ENCODE data around the gene GLIS2.

Gene GLIS2

GRCh38 chr16:4372001-4372577 lies 56.2 kb downstream of the GLIS2 start:
- peak; percentile 22 to 43 for DNase-seq

DNA sequence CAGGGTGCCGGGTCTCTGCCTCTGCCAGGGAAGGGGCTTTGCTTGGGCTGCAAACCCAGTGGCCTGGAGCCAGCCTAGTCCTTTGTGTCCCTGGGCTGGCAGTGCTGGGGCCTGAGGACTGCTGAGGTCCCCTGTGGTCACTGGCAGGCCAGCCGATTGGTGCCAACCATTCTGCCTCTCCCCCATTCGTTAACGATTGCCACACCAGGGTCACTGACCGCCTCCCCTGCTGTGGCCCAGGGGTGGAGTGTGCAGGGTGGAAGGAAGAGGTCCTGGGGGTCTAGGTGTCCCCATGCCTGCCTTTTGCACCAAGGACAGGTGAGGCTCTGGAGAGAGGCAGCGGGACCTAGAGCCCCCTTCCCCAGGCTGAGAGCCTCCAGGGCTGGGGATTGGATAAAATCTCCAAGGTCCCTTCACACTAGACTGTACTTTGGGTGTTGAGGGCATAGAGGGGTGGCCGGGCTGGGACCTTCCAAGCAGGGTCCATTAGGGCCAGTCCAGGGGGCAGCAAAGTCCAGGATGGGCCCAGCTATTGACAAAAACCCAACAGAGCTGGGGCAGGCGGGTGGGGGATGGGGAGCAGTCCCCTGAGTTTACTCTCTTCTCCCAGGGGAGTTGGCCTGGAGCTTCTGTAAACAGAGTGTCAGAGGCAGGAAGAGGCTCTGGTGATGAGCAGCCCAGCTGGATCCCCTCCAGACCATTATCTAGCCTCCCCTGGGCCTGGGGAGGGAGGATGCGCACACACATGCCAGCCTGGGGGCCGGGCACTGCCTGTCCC lies 56.9 kb downstream of the GLIS2 start:
- no peak for DNase-seq

DNA sequence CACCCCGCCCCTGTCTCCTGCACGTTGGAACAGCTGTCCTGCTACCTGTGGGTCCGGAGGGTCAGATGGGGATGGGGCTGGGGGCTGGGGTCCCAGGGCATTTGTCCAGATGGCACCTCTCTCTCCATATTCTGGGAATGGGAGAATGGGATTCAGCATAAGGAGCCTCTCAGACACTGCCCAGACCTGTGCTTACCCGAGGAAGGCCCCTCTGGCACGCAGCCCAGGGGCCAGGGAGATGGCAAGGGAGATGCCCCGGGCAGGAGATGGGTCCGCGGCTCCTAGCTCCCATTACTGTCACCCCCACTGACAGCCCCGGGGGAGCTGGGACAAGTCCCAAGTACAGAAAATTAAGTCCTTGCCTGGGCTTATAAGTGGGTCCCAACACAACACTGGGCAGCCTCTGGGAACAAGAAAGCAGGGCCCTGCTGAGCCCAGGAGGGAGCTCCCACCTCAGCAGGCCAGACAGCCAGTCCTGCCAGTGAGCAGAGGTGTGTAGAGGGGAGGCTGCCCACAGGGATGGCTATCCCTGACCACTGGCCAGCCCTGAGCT lies 57.6 kb downstream of the GLIS2 start:
- no peak for DNase-seq

DNA sequence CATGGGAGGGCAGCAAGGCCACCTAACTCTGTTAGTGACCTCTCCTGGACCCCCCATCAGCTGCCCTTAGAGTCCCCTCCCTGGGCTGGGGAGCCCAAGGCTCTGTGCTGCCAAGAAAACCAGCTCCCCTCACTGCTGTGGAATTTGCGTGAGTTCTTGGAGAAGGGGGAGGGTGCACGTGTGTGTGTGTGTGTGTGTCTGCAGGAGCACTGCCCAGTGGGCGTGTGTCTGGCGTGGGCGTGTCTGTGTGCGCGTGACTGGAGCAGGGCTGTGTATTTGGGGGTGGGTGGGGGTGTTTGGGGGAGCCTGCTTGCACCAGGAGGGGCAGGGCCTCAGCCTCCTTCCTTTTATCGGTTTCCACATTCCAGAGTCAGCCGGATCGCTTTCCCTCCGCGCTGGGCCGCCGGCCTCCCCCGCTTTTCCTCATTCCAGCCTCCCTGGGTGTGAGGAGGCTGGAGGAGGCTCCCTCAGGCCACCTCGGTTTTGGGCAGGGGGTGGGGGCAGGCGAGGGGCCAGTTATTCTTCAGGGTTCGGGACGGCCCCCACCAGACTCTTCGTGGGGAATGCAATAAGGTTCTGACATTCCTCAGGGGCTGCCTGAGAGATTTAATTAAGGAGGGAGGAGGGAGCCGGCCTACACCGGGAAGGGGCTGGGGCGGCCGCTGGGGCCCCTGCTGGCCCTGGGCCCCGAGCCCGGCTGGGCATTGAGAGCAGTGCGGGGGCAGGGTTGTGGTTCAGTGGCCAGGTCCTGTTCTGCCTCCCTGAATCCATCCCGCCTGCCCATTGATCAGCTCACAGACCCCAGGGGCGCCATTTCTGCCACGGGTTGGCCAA lies 58.3 kb downstream of the GLIS2 start:
- DNase-seq, result peak in 1 of 2 donors; percentile 21

GRCh38 chr16:4375717-4376116 lies 59.9 kb downstream of the GLIS2 start:
- no peak for DNase-seq

DNA sequence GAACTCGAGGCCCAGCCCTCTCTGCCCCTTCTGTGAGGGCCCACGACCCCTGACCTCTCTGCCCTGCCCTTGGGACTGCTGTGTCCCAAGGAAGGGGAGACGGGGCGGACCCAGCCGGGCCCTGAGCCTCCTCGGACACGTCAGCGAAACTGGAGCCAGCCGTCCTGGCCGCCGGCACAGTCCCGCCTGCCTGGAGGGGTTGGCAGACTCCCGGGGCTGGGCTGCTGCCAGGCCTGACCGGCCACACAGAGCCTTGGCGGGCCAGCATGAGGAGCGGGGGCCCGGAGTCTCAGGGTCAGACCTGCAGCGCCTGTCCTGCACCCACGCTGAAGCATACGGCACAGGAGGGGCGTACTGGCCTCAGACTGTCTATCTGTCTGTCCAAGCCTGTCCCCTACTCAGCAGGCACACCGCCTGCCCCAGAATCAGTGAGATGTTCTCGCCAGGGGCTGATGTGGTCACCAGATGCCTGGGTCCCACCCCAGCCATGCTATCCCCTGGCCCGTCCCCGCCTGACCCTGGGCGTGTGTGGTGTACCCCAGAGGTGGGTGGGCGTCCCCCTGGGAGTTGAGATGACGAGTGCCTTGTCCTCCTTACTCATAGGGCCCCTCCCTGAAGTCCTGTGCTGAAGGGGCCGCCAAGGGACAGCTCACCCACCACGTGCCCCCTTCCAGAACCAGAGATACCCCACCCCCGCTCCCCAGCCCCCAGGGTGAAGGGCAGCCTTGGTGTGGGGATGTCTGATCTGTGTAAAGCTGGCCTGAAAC lies 60.4 kb downstream of the GLIS2 start:
- DNase-seq, result no peak

DNA sequence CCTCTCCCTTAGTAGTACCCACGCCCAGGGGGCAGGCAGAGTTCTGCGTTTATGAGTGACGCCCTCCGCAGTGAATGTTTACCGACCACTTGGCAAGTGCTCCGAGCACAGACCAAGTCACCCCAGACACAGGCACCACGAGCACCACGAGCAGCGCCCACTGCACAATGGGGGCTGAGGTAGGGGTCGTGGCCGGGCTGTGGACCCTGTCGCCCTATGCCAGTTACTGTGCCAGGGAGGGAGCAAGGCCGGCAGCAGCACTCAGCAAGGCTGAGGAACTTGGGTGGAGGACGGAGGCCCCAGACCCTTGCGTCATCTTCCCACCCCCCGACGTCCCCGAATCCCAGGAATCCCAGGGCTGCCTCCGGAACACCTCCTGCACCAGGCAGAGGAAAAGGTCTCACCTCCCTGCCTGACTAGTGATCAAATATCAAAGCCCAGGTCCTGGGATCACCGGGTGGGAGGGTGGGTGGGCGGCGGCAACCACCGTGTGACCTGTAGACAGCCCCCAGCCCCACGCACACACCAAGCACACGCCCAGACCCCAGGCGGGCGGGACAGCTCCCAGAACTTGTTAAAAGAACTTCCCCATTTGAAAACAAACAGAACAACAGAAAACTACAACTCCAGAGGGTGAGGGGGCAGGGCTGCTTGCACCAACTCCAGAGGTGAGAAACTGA lies 61.2 kb downstream of the GLIS2 start:
- no peak for DNase-seq

DNA sequence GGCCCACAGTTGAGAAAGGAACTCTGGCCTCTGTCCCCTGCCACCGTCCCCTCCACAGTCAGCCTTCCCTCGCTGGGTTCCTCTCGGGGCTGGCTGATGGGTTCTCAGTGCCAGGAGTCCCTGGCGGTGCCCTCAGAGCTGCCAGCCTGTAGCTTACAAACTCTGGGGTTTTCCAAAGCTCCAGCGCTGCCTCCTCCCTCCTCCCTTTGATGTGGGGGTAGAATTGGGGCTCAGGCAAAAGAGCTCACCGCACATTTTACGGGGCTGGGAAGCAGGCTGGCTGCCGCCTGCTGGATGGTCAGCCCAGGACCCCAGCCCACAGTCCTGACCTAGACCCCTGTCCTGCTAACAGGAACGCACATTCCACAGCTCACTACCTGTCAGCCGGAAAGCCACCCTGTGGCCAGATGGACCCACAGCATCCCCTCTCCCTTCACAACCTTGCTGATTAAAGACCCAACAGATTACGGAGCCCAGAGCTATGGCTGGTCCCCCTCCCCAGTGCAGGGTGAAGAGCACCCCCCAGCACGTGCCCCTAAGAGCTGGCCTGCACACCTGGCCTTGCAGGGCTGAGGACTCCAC lies 61.8 kb downstream of the GLIS2 start:
- no peak for DNase-seq

DNA sequence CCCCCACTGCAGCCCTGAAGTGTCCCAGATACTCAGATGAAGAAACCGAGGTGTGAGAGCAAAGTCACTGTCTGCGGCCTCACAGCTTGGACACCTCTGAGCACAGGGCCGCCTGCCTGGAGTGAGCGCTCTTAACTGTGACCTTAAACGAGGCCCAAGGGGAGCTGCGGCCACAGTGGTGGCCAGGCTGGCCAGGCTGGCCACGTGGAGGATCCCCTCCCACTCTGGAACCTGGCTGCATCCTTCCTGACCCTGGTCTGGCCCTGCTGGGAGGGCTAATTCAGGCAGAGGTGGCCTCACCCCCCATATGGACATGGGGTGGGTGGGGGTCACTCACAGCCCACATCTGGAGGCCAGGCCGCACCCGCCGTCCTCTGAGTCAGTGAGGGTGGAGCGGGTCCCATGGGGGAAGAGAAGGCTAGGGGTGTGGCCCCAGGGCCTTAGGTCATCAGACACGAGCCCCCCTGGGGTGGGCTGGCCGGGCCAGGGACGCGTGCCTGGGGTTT lies 62.3 kb downstream of the GLIS2 start:
- no peak for DNase-seq

DNA sequence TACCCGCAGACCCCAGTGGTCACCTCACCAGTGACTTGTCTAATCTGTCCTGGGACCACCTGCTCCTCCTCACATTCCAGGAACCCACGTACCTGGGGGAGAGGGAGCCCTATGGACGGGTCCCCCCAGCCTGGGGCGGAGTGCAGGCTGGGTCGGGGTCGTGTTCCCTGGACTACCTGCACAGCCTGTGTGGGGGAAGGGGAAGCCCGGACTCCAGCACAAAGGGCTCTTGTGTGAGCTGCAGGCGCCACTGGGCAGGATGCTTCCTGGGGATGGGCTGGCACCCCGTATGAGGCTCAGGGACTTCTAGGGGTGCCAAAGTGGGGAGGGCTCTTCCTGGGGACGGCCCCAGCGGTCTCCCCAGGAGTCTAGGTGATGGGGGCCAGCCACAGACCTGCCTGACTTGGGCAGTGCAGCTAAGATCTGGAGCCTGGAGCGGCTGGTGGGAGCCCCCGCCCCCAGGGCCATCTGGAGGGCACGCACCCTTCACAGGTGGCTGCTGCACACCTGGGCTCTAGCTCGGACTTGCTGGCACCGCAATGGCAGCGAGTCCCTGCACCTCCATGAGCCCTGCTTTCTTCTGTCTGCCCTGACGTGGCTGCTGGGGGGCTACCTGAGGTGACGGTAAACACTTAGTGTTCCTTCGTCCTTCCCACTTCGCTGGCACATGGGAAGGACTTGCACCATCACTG lies 63.3 kb downstream of the GLIS2 start:
- no peak for DNase-seq

DNA sequence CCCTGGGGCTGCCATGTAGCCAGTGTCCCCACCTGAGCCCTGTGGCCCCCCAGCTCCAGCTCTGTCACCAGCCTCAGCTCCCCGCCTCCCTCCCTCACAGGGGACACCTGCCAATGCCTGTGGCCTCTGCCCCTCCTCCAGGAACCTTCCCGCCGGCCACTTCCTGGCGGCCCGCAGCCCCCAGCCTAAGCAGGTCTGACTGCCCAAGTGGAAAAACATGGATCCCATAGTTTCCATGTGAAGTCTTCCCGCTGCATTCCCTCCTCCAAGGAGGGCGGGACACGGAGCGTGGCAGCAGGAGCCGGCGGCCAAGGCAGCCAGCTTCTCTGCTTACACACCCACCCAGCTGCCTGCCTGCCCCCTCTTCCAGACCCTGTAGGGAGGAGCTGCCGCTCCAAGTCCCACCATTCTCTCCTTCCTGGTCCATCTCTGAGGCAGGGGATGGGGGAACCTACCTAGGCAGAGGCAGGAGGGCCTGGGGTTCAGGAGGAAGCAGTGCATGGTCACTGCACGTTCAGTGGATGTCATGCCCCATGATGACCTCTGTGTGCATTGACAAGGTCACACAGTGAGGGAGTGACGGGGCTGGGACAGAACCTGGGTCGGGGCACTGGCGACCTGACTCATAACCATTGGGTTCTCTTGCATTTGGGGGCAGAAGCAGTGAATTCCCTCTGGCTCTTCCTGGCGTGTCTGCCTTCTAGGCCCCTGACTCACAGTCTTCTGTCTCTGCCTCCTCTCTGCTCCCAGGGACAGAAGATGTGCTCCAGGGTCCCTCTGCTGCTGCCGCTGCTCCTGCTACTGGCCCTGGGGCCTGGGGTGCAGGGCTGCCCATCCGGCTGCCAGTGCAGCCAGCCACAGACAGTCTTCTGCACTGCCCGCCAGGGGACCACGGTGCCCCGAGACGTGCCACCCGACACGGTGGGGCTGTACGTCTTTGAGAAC lies 64.5 kb downstream of the GLIS2 start:
- DNase-seq, result no peak

DNA sequence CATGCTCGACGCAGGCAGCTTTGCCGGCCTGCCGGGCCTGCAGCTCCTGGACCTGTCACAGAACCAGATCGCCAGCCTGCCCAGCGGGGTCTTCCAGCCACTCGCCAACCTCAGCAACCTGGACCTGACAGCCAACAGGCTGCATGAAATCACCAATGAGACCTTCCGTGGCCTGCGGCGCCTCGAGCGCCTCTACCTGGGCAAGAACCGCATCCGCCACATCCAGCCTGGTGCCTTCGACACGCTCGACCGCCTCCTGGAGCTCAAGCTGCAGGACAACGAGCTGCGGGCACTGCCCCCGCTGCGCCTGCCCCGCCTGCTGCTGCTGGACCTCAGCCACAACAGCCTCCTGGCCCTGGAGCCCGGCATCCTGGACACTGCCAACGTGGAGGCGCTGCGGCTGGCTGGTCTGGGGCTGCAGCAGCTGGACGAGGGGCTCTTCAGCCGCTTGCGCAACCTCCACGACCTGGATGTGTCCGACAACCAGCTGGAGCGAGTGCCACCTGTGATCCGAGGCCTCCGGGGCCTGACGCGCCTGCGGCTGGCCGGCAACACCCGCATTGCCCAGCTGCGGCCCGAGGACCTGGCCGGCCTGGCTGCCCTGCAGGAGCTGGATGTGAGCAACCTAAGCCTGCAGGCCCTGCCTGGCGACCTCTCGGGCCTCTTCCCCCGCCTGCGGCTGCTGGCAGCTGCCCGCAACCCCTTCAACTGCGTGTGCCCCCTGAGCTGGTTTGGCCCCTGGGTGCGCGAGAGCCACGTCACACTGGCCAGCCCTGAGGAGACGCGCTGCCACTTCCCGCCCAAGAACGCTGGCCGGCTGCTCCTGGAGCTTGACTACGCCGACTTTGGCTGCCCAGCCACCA lies 65.4 kb downstream of the GLIS2 start:
- DNase-seq, result no peak

DNA sequence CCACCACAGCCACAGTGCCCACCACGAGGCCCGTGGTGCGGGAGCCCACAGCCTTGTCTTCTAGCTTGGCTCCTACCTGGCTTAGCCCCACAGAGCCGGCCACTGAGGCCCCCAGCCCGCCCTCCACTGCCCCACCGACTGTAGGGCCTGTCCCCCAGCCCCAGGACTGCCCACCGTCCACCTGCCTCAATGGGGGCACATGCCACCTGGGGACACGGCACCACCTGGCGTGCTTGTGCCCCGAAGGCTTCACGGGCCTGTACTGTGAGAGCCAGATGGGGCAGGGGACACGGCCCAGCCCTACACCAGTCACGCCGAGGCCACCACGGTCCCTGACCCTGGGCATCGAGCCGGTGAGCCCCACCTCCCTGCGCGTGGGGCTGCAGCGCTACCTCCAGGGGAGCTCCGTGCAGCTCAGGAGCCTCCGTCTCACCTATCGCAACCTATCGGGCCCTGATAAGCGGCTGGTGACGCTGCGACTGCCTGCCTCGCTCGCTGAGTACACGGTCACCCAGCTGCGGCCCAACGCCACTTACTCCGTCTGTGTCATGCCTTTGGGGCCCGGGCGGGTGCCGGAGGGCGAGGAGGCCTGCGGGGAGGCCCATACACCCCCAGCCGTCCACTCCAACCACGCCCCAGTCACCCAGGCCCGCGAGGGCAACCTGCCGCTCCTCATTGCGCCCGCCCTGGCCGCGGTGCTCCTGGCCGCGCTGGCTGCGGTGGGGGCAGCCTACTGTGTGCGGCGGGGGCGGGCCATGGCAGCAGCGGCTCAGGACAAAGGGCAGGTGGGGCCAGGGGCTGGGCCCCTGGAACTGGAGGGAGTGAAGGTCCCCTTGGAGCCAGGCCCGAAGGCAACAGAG lies 66.3 kb downstream of the GLIS2 start:
- no peak for DNase-seq

- no peak for DNase-seq
Measured at GRCh38 chr16:4382795-4383357, 67.0 kb downstream of the GLIS2 start.

- DNase-seq, result no peak
Measured at GRCh38 chr16:4383591-4384444, 68.0 kb downstream of the GLIS2 start.

GRCh38 chr16:4384509-4384942 lies 68.7 kb downstream of the GLIS2 start:
- no peak for DNase-seq

Data from inflammatory macrophage (primary cell).